Mucosa of rectum (tissue), 2 donors: Measurements from ENCODE around the gene JPT1.

Experiments used
- H3K27ac ChIP-seq, 2 donors: one replicate each; pipeline ENCODE4 v1.7.0; 2013; ENCODE audit warnings: inconsistent platforms in 2 of 2, low read depth in 2 of 2, low read length in 2 of 2
- H3K27me3 ChIP-seq, 2 donors: one replicate each; pipeline ENCODE4 v1.7.0; 2013; ENCODE audit warnings: low read length in 2 of 2; ENCODE audit not compliant: control insufficient read depth in 2 of 2, insufficient read depth in 2 of 2
- H3K36me3 ChIP-seq, 2 donors: one replicate each; pipeline ENCODE4 v1.7.0; 2013; ENCODE audit warnings: low read length in 2 of 2; ENCODE audit not compliant: control insufficient read depth in 2 of 2, insufficient read depth in 2 of 2
- H3K4me1 ChIP-seq, 2 donors: one replicate each; pipeline ENCODE4 v1.7.0; 2013; ENCODE audit warnings: low read length in 2 of 2, mild to moderate bottlenecking in 1 of 2; ENCODE audit not compliant: control insufficient read depth in 2 of 2, insufficient read depth in 2 of 2
- H3K4me3 ChIP-seq, 2 donors: one replicate each; pipeline ENCODE4 v1.7.0; 2013; ENCODE audit warnings: low read length in 2 of 2
- H3K9ac ChIP-seq, 2 donors: one replicate each; pipeline ENCODE4 v1.7.0; 2013; ENCODE audit warnings: low read length in 2 of 2, low read depth in 1 of 2, mild to moderate bottlenecking in 1 of 2
- H3K9me3 ChIP-seq, 2 donors: one replicate each; pipeline ENCODE4 v1.7.0; 2013; ENCODE audit warnings: low read length in 2 of 2; ENCODE audit not compliant: control insufficient read depth in 2 of 2
- donor health status: healthy.
- donor health status: Normal muscosa, but diverticular disease.

JPT1 gene

DNA sequence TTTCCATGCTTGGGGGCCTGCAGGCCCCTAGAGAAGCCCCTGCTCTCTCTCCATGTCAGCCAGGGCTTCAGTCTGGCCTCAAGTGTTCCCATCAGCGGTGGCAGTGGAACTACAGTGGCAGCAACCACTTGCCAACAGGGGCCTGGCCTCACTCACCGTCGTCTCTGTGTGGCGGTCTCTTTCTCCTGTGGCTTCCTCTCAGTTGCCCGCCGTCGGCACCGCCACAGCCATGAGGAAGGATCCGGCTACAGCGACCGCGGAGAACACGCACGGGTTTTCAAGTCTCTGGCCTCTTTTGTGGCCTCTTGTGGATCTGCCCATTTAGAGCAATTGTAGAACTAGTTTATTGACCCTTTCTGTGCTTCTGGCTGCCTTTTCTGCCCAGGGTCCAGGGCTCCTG lies 36.0 kb downstream of the JPT1 start:
- Histone ChIP-seq H3K27ac (peak overlapping the region; percentile 96), H3K4me3 (no peak overlapping the region), H3K4me1 (peaks cover 25 to 39% of the 10 kb centered on the region in 2 donors), H3K36me3 (peaks cover 4 to 7% of the 10 kb centered on the region in 2 donors), H3K9me3 (no peaks in the 10 kb centered on the region), H3K27me3 (no peaks in the 10 kb centered on the region), H3K9ac (peak overlapping the region in 1 of 2 donors; percentile 69)

DNA sequence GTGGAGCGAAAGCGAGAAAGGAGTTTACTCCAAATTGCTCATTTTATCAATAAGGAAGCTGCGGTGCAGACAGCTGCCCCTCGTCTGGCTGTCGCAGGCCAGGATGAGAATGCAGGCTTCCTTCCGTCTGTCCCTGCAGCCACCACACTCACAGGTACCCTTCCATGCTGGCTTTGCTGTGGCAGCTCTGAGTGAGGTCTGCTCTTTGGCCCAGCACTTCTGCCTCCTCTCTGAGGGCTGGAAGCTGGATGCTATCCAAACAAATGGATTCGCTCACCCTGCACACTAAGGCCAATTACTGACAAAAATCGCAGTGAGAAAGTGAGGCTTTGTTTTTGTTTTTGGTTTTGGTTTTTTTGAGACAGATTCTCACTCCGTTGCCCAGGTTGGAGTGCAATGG lies 37.6 kb downstream of the JPT1 start:
- no peaks in the 10 kb centered on the region for H3K27me3 ChIP-seq
- no peak overlapping the region for H3K27ac ChIP-seq

DNA sequence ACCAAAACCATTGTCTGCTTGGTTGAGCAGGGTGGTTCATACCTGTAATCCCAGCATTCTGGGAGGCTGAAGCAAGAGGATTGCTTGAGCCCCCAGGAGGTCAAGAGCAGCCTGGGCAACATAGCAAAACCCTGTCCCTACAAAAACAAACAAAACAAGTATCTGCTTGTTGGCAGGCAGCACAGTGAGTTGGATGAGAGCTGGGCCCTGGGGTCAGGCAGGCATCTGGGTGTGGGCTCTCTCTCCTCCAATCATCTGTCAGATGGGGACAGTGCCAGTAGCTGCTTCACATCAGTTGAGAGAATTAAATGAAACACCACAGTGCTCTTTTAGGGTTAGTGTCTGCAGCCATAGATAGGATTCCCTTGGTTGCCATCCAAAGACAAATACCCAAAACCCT lies 38.8 kb downstream of the JPT1 start:
- H3K9ac ChIP-seq: no peak overlapping the region
- no peaks in the 10 kb centered on the region for H3K27me3 ChIP-seq
- no peak overlapping the region for H3K4me3 ChIP-seq
- no peak overlapping the region for H3K27ac ChIP-seq
- no peaks in the 10 kb centered on the region for H3K9me3 ChIP-seq
- peaks cover 0 to 7% of the 10 kb centered on the region in 2 donors for H3K36me3 ChIP-seq
- H3K4me1 ChIP-seq: peaks cover 25 to 34% of the 10 kb centered on the region in 2 donors

More for the DNA sequence above, 37.6 kb downstream of the JPT1 start:
- Histone ChIP-seq H3K9me3 (no peaks in the 10 kb centered on the region), H3K36me3 (peaks cover 4 to 7% of the 10 kb centered on the region in 2 donors), H3K4me1 (peaks cover 25 to 37% of the 10 kb centered on the region in 2 donors), H3K9ac (no peak overlapping the region), H3K4me3 (no peak overlapping the region)

GRCh38 chr17:75114552-75115314 lies 39.6 kb downstream of the JPT1 start:
- H3K9me3 ChIP-seq: no peaks in the 10 kb centered on the region
- H3K27ac ChIP-seq: peak overlapping the region; percentile 87 to 88
- no peaks in the 10 kb centered on the region for H3K27me3 ChIP-seq
- H3K36me3 ChIP-seq: peaks cover 0 to 4% of the 10 kb centered on the region in 2 donors
- peak overlapping the region; percentile 78 to 89 for H3K4me3 ChIP-seq
- peak overlapping the region; percentile 86 to 94 for H3K9ac ChIP-seq
- peaks cover 26 to 29% of the 10 kb centered on the region in 2 donors for H3K4me1 ChIP-seq

GRCh38 chr17:75113798-75114551 lies 40.3 kb downstream of the JPT1 start:
- Histone ChIP-seq H3K4me3 (peak overlapping the region; percentile 78 to 89), H3K27ac (peak overlapping the region; percentile 87 to 88), H3K4me1 (peaks cover 32 to 35% of the 10 kb centered on the region in 2 donors), H3K9me3 (no peaks in the 10 kb centered on the region), H3K36me3 (peaks cover 0 to 4% of the 10 kb centered on the region in 2 donors), H3K27me3 (no peaks in the 10 kb centered on the region), H3K9ac (peak overlapping the region; percentile 86 to 94)

- Histone ChIP-seq H3K9ac (no peak overlapping the region), H3K27ac (no peak overlapping the region), H3K4me1 (peaks cover 27 to 28% of the 10 kb centered on the region in 2 donors), H3K4me3 (no peak overlapping the region), H3K9me3 (no peaks in the 10 kb centered on the region), H3K36me3 (peaks cover 0 to 5% of the 10 kb centered on the region in 2 donors), H3K27me3 (no peaks in the 10 kb centered on the region)
These were observed 42.5 kb downstream of the JPT1 start for GRCh38 chr17:75111777-75112335.

GRCh38 chr17:75110234-75110937 lies 43.9 kb downstream of the JPT1 start:
- no peaks in the 10 kb centered on the region for H3K9me3 ChIP-seq
- peak overlapping the region; percentile 84 to 89 for H3K9ac ChIP-seq
- peaks cover 23 to 25% of the 10 kb centered on the region in 2 donors for H3K4me1 ChIP-seq
- H3K4me3 ChIP-seq: peak overlapping the region; percentile 85 to 94
- H3K36me3 ChIP-seq: peaks cover 0 to 2% of the 10 kb centered on the region in 2 donors
- peak overlapping the region; percentile 71 to 76 for H3K27ac ChIP-seq
- H3K27me3 ChIP-seq: no peaks in the 10 kb centered on the region

DNA sequence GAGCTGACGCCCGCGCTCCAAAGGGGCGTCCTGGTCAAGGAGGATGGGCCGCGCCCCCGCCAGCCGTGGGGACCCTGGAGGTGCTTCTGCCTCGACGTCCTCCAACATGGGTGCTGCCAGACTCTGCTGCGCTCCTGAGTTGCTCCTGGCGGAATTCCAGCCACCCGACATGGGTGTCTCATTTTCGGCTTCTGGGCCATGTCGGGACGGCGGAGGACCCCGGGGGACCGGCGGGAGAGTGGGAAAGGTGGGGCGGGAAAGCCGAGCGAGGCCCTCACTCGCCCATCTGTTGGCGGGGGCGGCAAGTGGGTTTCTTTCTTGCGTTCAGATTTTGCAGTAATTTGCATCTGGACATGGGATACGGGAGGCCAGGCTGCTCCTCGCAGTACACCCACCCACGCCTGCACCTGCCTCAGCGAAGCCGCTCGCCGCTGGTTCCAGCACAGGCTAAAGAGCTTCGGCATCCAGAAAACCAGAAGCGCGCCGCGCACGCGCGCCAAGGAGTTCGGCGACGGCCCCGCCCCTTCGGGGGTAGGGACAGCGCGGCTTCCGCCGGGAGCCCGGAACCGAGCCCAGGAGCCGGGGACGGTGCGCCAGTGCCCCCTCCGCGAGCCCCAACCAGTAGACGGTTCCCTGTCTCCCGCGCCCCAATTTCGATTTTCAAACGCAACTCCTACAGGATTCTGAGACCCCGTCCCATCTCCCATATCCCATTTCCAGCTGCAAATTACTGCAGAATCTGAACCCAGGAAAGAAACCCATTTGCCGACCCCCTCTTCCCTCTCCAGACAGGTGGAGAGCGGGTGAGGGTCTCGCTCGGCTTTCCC lies 44.7 kb downstream of the JPT1 start, which contains the start of gene ARMC7:
Gene ARMC7, plus strand, starts transcription at position 563 of the 827 bp plus-strand sequence. CDS start 320 bp downstream, outside the sequence.
- Histone ChIP-seq H3K27me3 (no peaks in the 10 kb centered on the region), H3K9me3 (no peaks in the 10 kb centered on the region), H3K4me1 (peaks cover 17 to 20% of the 10 kb centered on the region in 2 donors), H3K4me3 (peak within 1 kb of the TSS; percentile 85 to 94), H3K9ac (peak within 1 kb of the TSS; percentile 89 to 92), H3K27ac (peak within 1 kb of the TSS; percentile 71 to 76), H3K36me3 (peaks cover 0 to 2% of the 10 kb centered on the region in 2 donors)

DNA sequence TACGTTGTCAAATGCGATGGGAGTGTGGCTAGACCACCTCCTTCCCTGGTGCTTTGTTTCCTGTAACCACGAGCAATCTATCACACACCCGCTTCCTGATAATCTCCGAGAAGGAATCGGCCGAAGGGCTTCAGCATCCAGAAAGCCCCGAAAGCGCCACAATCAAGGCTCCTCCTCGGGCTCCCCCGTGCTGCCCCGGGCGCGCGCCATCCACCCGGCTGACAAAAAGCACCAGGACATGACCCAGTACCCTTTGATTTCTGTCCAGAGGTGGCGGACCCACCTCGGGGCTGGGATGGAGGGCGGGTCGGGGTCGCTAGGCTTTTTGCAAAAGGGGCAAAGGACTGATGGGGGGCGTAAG lies 45.3 kb downstream of the JPT1 start:
- Histone ChIP-seq H3K27ac (no peak overlapping the region), H3K4me3 (peak overlapping the region; percentile 85 to 94), H3K4me1 (peaks cover 12 to 17% of the 10 kb centered on the region in 2 donors), H3K9me3 (no peaks in the 10 kb centered on the region), H3K36me3 (peaks cover 0 to 3% of the 10 kb centered on the region in 2 donors), H3K9ac (peak overlapping the region in 1 of 2 donors; percentile 89), H3K27me3 (no peaks in the 10 kb centered on the region)
